ENCODE results near the gene MBOAT2. TPM values are rescaled to one million over a fixed set of nuclear protein-coding genes. Genes with fewer than 3 reads are reported as not detected.

MBOAT2 gene
- total and polyA plus RNA-seq, 11 donors: 4.5 to 34.9 (median 16.1) TPM

DNA sequence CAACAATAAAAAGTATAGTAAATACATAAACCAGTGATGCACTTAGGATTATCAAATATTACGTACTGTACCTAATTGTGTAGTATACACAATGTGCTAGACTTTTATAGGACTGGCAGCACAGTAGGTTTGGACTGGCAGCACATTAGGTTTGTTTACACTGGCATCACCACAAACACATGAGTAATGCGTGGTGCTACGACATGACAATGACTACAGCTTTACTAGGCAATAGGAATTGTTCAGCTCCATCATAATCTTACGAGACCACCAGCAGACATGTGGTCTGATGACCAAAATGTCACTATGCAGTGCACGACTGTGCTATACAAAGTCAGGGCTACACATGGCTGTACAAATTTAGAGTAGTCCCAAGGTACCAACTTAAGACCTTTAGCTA is 2.3 kb downstream of the MBOAT2 start:
- 74 to 85% (median 77%) methylated on average over 5 of the region's 5 CpGs for WGBS, 4 donors
- H3K4me1 ChIP-seq: peaks cover 0 to 28% (median 5%) of the 10 kb centered on the region in 12 donors
- H3K36me3 ChIP-seq: no peaks in the 10 kb centered on the region
- no peaks in the 10 kb centered on the region for H3K27me3 ChIP-seq
- no peak overlapping the region for H3K4me3 ChIP-seq
- TF ChIP-seq, protein P1, sequence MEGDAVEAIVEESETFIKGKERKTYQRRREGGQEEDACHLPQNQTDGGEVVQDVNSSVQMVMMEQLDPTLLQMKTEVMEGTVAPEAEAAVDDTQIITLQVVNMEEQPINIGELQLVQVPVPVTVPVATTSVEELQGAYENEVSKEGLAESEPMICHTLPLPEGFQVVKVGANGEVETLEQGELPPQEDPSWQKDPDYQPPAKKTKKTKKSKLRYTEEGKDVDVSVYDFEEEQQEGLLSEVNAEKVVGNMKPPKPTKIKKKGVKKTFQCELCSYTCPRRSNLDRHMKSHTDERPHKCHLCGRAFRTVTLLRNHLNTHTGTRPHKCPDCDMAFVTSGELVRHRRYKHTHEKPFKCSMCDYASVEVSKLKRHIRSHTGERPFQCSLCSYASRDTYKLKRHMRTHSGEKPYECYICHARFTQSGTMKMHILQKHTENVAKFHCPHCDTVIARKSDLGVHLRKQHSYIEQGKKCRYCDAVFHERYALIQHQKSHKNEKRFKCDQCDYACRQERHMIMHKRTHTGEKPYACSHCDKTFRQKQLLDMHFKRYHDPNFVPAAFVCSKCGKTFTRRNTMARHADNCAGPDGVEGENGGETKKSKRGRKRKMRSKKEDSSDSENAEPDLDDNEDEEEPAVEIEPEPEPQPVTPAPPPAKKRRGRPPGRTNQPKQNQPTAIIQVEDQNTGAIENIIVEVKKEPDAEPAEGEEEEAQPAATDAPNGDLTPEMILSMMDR (IDR thresholded peaks at IDR 0.05): no peak
- no peak for TF ChIP-seq POLR2A (IDR thresholded peaks at IDR 0.05)
- H3K9me3 ChIP-seq: no peaks in the 10 kb centered on the region
- DNase-seq: no peak
- no peak overlapping the region for H3K27ac ChIP-seq
- intact Hi-C loops (cut with DNase I): loop anchor here in 1 of 10 donors (10.0 kb wide), 1 partner anchor 166 kb away; the partner anchor contains the start of gene KIDINS220
- peak in 1 of 4 donors; percentile 50 for ATAC-seq

GRCh38 chr2:9000442-9000841 is 3.0 kb downstream of the MBOAT2 start:
- DNase-seq: no peak
- Histone ChIP-seq H3K4me1 (peaks cover 0 to 28% (median 5%) of the 10 kb centered on the region in 12 donors), H3K36me3 (no peaks in the 10 kb centered on the region), H3K4me3 (no peak overlapping the region), H3K27me3 (no peaks in the 10 kb centered on the region), H3K27ac (no peak overlapping the region), H3K9me3 (no peaks in the 10 kb centered on the region)
- ATAC-seq: no peak
- 96 to 97% (median 97%) methylated on average over 3 of the region's 3 CpGs for WGBS, 4 donors
- no peak for TF ChIP-seq POLR2A (IDR thresholded peaks at IDR 0.05)
- TF ChIP-seq, protein P1 (IDR thresholded peaks at IDR 0.05): no peak
- intact Hi-C loops (cut with DNase I): loop anchor here in 1 of 10 donors (10.0 kb wide), 1 partner anchor 166 kb away; the partner anchor contains the start of gene KIDINS220

DNA sequence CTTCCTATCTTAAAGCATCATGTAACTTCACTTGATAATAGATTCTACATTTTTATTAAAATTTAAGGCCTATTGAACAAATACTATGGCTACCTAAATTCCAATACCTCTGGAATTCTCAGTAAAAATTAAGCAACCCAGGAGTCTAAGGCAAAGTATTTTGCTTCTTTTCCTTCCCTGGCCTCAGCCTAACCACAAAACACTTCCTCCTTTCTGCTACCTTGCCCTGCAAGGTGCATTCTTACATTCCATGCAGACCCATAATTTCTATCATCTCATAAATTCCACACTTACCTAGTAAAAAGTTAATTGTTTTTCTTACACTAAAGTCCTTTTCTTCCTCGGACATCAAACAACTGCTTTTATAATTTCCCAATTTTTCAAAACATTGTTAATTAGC is 3.7 kb downstream of the MBOAT2 start:
- no peak for TF ChIP-seq POLR2A (IDR thresholded peaks at IDR 0.05)
- TF ChIP-seq, protein P1 (IDR thresholded peaks at IDR 0.05): no peak
- ATAC-seq: no peak

DNA sequence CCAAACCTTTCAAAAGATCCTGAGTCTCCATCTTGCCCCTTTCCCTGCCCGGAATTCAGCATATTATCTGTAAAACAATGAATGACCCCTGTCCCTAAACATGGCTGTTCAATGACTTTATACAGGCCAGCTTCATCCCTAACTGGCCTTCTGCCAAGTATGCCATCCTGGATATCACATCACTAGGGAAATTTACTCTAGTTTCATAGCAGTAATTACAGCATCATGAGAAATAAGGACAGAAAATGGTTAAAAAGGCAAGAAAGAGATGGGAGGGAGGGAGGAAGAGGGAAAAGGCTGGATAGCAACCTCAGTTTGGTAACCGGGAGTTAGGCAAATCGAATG is 4.4 kb downstream of the MBOAT2 start:
- DNase-seq: no peak
- 73 to 79% (median 76%) methylated on average over 3 of the region's 3 CpGs for WGBS, 4 donors
- no peak overlapping the region for H3K27ac ChIP-seq

More for the DNA sequence above, 3.7 kb downstream of the MBOAT2 start:
- no peaks in the 10 kb centered on the region for H3K36me3 ChIP-seq
- H3K27ac ChIP-seq: no peak overlapping the region
- H3K27me3 ChIP-seq: no peaks in the 10 kb centered on the region
- no peak for DNase-seq
- H3K9me3 ChIP-seq: no peaks in the 10 kb centered on the region
- no peak overlapping the region for H3K4me3 ChIP-seq
- intact Hi-C loops (cut with DNase I): loop anchor here in 1 of 10 donors (10.0 kb wide), 1 partner anchor 165 kb away; the partner anchor contains the start of gene KIDINS220
- WGBS, 4 donors: 90 to 93% (median 91%) methylated on average over 1 of the region's 1 CpG
- peaks cover 0 to 25% (median 5%) of the 10 kb centered on the region in 12 donors for H3K4me1 ChIP-seq

More for the DNA sequence above, 4.4 kb downstream of the MBOAT2 start:
- H3K36me3 ChIP-seq: no peaks in the 10 kb centered on the region
- no peak overlapping the region for H3K4me3 ChIP-seq
- no peak for ATAC-seq
- intact Hi-C loops (cut with DNase I): no loop called here
- no peaks in the 10 kb centered on the region for H3K9me3 ChIP-seq
- H3K4me1 ChIP-seq: peaks cover 0 to 18% (median 2%) of the 10 kb centered on the region in 12 donors
- no peaks in the 10 kb centered on the region for H3K27me3 ChIP-seq
- TF ChIP-seq, protein P1 (IDR thresholded peaks at IDR 0.05): no peak
- TF ChIP-seq POLR2A (IDR thresholded peaks at IDR 0.05): no peak
